HepG2 (cell line): ENCODE measurements around the gene ICAM5. TPM values are rescaled to one million over a fixed set of nuclear protein-coding genes. Genes with fewer than 3 reads are reported as not detected.
A peak's percentile ranks its signal among the peaks of the same experiment; 100 is the strongest.
"Not testable (repeated sequence)": the region's sequence is repeated elsewhere in the genome, so short reads cannot be mapped to it uniquely, and the experiment has no call there.

ENCODE experiments used
- ATAC-seq: fragments of 200-7000 bp; cut with Tn5 transposase; 3 replicates; pipeline ENCODE4 v1.9.1; 2020; ENCODE audit warnings: mild to moderate bottlenecking, moderate library complexity
- BruUV-seq: library from RNA; stranded (reverse); fragments of 400-500 nt; replicated peaks from 2 replicates; lab custom pipeline; 2021; lab: Mats Ljungman, UMichigan
- CTCF ChIA-PET: fragments of 300-600 bp; formaldehyde crosslinking; extraction: SDS; loops from one replicate; lab custom pipeline; 2021; ENCODE audit warnings: low total read pairs, inconsistent platforms, low intra/inter-chr PET ratio; lab: Yijun Ruan, JAX
- POLR2A ChIA-PET: fragments of 350-600 bp; sonication (Branson Sonifier 250); formaldehyde crosslinking; loops from one replicate; lab custom pipeline; 2020; ENCODE audit warnings: antibody characterized with exemption, inconsistent platforms; lab: Yijun Ruan, JAX
- DNase-seq: peaks from one replicate; pipeline ENCODE4 v3.0.0-alpha.2; 2015; ENCODE audit warnings: low spot score
- FAIRE-seq: peaks from 3 replicates; lab custom pipeline; 2011; peaks lifted over from hg19 to GRCh38; lab: Jason Lieb, UNC
- H2AFZ ChIP-seq: one replicate; pipeline ENCODE4 v1.6.1; 2011; ENCODE audit warnings: low read length, inconsistent platforms
- H3K27ac ChIP-seq: fragments of 300-600 bp; 3 replicates; pipeline ENCODE4 v1.8.0; 2011; ENCODE audit warnings: mixed run types, mild to moderate bottlenecking, mixed read lengths, low read length, inconsistent platforms; ENCODE audit not compliant: insufficient read depth; ENCODE audit errors: extremely low read length
- H3K27me3 ChIP-seq, 2 experiments: fragments of 200-600 bp in 1 of 2; 2 replicates in 1 of 2; 3 replicates in 1 of 2; pipeline versions ENCODE4 v1.6.0 to v1.8.0; 2011; ENCODE audit warnings: low read length in 2 of 2, mild to moderate bottlenecking in 2 of 2, moderate library complexity in 2 of 2, inconsistent platforms in 1 of 2; ENCODE audit not compliant: insufficient read depth in 2 of 2, control insufficient read depth in 1 of 2
- H3K36me3 ChIP-seq, 2 experiments: fragments of 200-600 bp in 1 of 2; replicated peaks in 1 of 2; 2 replicates in 1 of 2; 3 replicates in 1 of 2; pipeline versions ENCODE4 v1.5.1 to v1.8.0; 2011; ENCODE audit warnings: low read length in 2 of 2, inconsistent platforms in 1 of 2; ENCODE audit not compliant: insufficient read depth in 2 of 2, control insufficient read depth in 1 of 2
- H3K4me1 ChIP-seq: 2 replicates; pipeline ENCODE4 v1.5.1; 2012; ENCODE audit warnings: low read length, inconsistent platforms; ENCODE audit not compliant: insufficient read depth
- H3K4me2 ChIP-seq: 2 replicates; pipeline ENCODE4 v1.6.0; 2011; ENCODE audit warnings: low read depth, low read length, inconsistent platforms
- H3K4me3 ChIP-seq, 3 experiments: fragments of 200-600 bp in 1 of 3; sonication (generic), shearing (Covaris generic) in 1 of 3; replicated peaks in 1 of 3; 2 replicates each; pipeline ENCODE4 v1.5.1; 2011 to 2016; ENCODE audit warnings: low read length in 3 of 3, inconsistent platforms in 2 of 3, low read depth in 2 of 3, mild to moderate bottlenecking in 2 of 3, control low read depth in 1 of 3, mixed read lengths in 1 of 3; ENCODE audit not compliant: insufficient read depth in 1 of 3
- H3K79me2 ChIP-seq: one replicate; pipeline ENCODE4 v1.6.1; 2011; ENCODE audit warnings: low read length, inconsistent platforms; ENCODE audit not compliant: insufficient read depth
- H3K9ac ChIP-seq: 2 replicates; pipeline ENCODE4 v1.6.0; 2011; ENCODE audit warnings: mild to moderate bottlenecking, low read depth, low read length, inconsistent platforms; ENCODE audit not compliant: insufficient read depth
- H3K9me3 ChIP-seq: 2 replicates; pipeline ENCODE4 v1.5.1; 2012; ENCODE audit warnings: mild to moderate bottlenecking, low read length
- H4K20me1 ChIP-seq: 2 replicates; pipeline ENCODE4 v1.6.0; 2011; ENCODE audit warnings: inconsistent platforms, mild to moderate bottlenecking, low read length, moderate library complexity; ENCODE audit not compliant: insufficient read depth
- AGO1 ChIP-seq: fragments of 200-400 bp; formaldehyde crosslinking; IDR thresholded peaks from 2 replicates; pipeline ENCODE4 v1.6.1; 2017; ENCODE audit warnings: mild to moderate bottlenecking, low read depth, low read length, moderate library complexity; ENCODE audit not compliant: poor library complexity, severe bottlenecking
- AGO2 ChIP-seq: fragments of 200-400 bp; formaldehyde crosslinking; optimal IDR thresholded peaks from 2 replicates; pipeline ENCODE3; 2017; ENCODE audit warnings: mild to moderate bottlenecking, low read depth, low read length, moderate library complexity
- RBFOX2 ChIP-seq: fragments of 200-400 bp; formaldehyde crosslinking; IDR thresholded peaks from 2 replicates; pipeline ENCODE4 v1.6.1; 2017; ENCODE audit warnings: low read depth, mild to moderate bottlenecking, low read length
- ZNF639 ChIP-seq: conservative IDR thresholded peaks from 2 replicates; pipeline ENCODE4 v1.6.1; 2018; ENCODE audit warnings: missing genetic modification reagents
- WGBS: methylation state at CpG from one replicate; pipeline ENCODE4 v1.1.6; 2017; ENCODE audit warnings: low lambda C conversion rate; 5-methylcytosine and 5-hydroxymethylcytosine counted together
- in situ Hi-C: cut with HindIII; loops from 2 replicates; pipeline ENCODE4 v1.10.0; 2017; ENCODE audit warnings: low pct_unique_long_range_greater_than_20kb; ENCODE audit not compliant: extremely low pct_ligation_motif_present
- intact Hi-C: fragments of 100-400 bp; cut with micrococcal nuclease; formaldehyde crosslinking; loops from one replicate; pipeline ENCODE4 v1.10.0; 2022; ENCODE audit not compliant: unreplicated experiment
- polyA plus RNA-seq, 8 experiments: library from polyadenylated mRNA; depleted of rRNA in 3 of 8; stranded (reverse) in 7 of 8; unstranded in 1 of 8; fragments of >200 nt; fragmentation: Illumina TruSeq in 4 of 8; extraction: Trizol in 4 of 8; gene quantifications; 2 replicates each; pipeline versions ENCODE4 v1.2.1 to v1.2.3, GENCODE V29; 2011 to 2016; ENCODE audit warnings: low read depth in 4 of 8, missing spikeins in 1 of 8, mixed read lengths in 1 of 8; ENCODE audit not compliant: insufficient read depth in 1 of 8
- total RNA-seq, 5 experiments: library from RNA; depleted of rRNA; stranded (reverse); fragments of >200 nt; fragmentation: Illumina TruSeq; extraction: Trizol; gene quantifications; 2 replicates each; pipeline ENCODE4 v1.2.3, GENCODE V29; 2016; ENCODE audit warnings: low read depth in 1 of 5

Gene ICAM5
- total and polyA plus RNA-seq, 2 of the 13 experiments (the other 11 are each of a cell fraction or from before 2014, with no cell fraction given), result 0.46 to 1.6 TPM

GRCh38 chr19:10282043-10282442 lies 7.7 kb upstream of the ICAM5 start:
- BruUV-seq, H3K9ac ChIP-seq, H3K27ac ChIP-seq, intact Hi-C loops, H3K9me3 ChIP-seq, H3K27me3 ChIP-seq, DNase-seq, H3K79me2 ChIP-seq, ATAC-seq, H3K4me2 ChIP-seq, FAIRE-seq, CTCF ChIA-PET, POLR2A ChIA-PET, in situ Hi-C loops, H3K4me3 ChIP-seq, H2AFZ ChIP-seq, H4K20me1 ChIP-seq: not testable (repeated sequence)
- Histone ChIP-seq H3K4me1 (peaks cover 21% of the 10 kb centered on the region), H3K36me3 (peaks cover 24 to 48% of the 10 kb centered on the region in 2 experiments)
- WGBS, result 95% methylated on average over 5 of the region's 5 CpGs

GRCh38 chr19:10283301-10284064 lies 6.3 kb upstream of the ICAM5 start:
- in situ Hi-C loops, result no loop called here

More at GRCh38 chr19:10283301-10284064, 6.3 kb upstream of the ICAM5 start:
- ChIA-PET CTCF (no interaction called here), POLR2A (interaction anchor here (2.1 kb wide), 1 partner anchor 12 kb away, joined by 9 read pairs; the partner anchor contains the start of gene ICAM1)
- Histone ChIP-seq H3K4me1 (peaks cover 36% of the 10 kb centered on the region), H3K27ac (no peak overlapping the region), H3K4me2 (no peak overlapping the region), H3K9ac (no peak overlapping the region), H2AFZ (no peak overlapping the region), H3K4me3 (no peak overlapping the region), H3K79me2 (no peaks in the 10 kb centered on the region), H4K20me1 (peaks cover 9% of the 10 kb centered on the region; the same call in 1 of the 2 replicates), H3K36me3 (peaks cover 24 to 38% of the 10 kb centered on the region in 2 experiments), H3K9me3 (no peaks in the 10 kb centered on the region), H3K27me3 (no peaks in the 10 kb centered on the region)
- intact Hi-C loops, result no loop called here
- ATAC-seq (no peak), DNase-seq (no peak), FAIRE-seq (no peak)
- no TSS peak for BruUV-seq
- 96% methylated on average over 17 of the region's 23 CpGs for WGBS
- TF ChIP-seq AGO2 (peak; percentile 34), RBFOX2 (peak; percentile 66), ZNF639 (CRISPR knock-in tag) (no peak), AGO1 (peak; percentile 21)
